HG02610 (cell line): ENCODE results near the gene SLC30A9.

ENCODE experiments used
- ATAC-seq: cut with Tn5 transposase; IDR thresholded peaks from one replicate; pipeline ENCODE4 v1.9.1; 2021; ENCODE audit warnings: mild to moderate bottlenecking, moderate library complexity; ENCODE audit not compliant: unreplicated experiment

SLC30A9 gene

GRCh38 chr4:41990365-41991111, at the start of gene SLC30A9:
SLC30A9 (plus strand) TSS chr4:41990530; CDS start chr4:41990652, 122 bp downstream.
- peak; percentile 99 for ATAC-seq

- ATAC-seq, result no peak
These were observed 49.5 kb upstream of the SLC30A9 start for GRCh38 chr4:41940834-41941233.

DNA sequence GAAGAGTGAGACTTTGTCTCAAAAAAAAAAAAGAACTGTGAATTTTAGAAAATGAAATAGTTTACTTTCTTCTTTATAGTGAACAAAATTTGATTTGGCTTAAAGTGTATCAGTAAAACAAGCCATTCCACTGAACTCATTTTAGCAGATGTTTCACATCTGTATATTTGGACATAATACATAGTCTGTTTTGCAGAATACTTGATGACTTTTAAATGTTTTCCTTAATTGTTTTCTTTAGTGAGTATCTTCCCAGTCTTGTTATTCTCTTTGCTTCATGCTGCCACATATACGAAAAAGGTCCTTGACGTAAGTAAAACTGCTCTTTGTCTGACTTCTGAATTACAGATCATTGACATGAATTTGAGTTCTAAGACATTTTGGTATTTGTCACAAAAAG, 46.8 kb upstream of the SLC30A9 start:
- no peak for ATAC-seq

- ATAC-seq, result no peak
These were observed 46.2 kb upstream of the SLC30A9 start for GRCh38 chr4:41944089-41944488.

GRCh38 chr4:41949531-41949930, 40.8 kb upstream of the SLC30A9 start:
- no peak for ATAC-seq

GRCh38 chr4:41957634-41958033, 32.7 kb upstream of the SLC30A9 start:
- ATAC-seq, result peak; percentile 55

DNA sequence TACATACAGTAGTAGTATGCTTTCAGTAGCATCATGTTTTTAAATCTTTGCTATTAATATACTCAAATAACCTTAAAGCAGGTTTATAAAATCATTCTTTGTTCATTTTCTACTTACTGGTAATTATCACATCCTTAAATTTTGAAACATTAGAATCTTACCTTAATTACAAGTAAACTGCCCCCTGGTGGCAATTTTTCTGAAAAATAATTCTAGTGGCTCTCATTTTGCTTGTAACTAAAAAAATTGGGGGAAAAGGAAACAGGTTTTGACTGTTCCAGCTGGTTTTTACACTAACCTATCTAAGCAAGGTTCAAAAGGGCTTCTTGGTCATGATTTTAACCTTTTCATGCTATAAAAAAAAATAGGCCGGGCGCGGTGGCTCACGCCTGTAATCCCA, 27.2 kb upstream of the SLC30A9 start:
- no peak for ATAC-seq

DNA sequence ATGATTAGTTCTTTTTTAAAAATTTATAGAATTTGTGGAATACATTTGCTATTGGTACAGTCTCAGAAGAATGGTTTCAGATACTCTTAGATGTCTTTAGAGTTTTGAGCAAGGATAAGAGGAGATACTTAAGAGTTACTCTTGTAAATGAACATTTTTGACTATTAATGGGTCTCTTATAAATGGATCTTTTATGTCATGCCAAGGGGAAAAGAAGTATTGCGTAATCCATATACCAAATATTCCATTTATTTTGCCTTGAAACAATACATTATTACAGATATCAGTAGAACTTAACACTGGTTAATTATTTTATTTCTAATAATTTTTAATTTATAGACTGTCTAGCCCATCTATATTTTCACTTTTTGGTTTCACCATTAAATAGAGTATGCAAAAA, 25.9 kb upstream of the SLC30A9 start:
- ATAC-seq, result no peak

DNA sequence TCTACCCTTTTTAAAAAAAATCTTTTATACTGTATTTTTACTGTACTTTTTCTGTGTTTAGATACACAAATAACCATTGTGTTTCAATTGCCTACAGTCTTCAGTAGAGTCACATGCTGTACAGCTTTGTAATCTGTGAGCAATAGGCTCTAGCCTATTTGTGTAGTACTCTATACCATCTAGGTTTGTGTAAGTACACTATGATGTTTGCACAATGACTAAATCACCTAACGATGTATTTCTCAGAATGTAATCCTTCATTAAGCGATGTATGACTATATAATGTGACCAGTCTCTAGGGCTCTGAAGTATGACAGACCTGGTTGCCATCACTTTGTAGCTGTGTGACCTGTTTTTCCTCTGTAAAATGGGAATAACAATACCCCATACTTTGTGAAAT, 22.9 kb upstream of the SLC30A9 start:
- no peak for ATAC-seq

DNA sequence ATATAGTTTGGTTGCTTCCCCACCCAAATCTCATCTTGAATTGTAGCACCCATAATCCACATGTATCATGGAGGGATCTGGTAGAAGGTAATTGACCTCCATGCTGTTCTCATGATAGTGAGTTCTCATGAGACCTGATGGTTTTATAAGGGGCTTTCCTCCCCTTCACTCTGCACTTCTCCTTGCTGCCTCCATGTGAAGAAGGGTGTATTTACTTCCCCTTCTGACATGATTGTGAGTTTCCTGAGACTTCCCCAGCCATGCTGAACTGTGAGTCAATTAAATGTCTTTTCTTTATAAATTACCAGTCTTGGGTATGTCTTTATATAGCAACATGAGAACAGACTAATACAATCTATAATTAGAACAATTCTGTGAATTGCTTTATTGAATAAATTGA, 20.7 kb upstream of the SLC30A9 start:
- no peak for ATAC-seq

DNA sequence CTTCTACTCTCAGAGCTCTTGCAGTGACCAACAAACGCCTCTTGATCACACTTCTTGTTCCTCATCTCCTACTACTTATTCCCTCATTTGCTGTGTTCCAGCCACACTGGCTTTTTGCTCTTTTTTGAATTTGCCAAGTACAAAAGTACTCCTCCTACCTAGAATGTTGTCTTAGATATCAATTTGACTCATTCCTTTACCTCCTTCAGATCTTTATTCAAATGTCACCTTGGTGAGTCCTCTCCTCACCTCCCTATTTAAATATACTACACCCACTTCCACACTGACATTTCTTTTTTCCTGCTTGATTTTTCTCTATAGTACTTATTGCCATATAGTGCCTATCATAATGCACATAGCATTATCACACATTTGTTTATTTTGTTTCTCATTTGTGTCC, 15.0 kb upstream of the SLC30A9 start:
- ATAC-seq, result no peak

DNA sequence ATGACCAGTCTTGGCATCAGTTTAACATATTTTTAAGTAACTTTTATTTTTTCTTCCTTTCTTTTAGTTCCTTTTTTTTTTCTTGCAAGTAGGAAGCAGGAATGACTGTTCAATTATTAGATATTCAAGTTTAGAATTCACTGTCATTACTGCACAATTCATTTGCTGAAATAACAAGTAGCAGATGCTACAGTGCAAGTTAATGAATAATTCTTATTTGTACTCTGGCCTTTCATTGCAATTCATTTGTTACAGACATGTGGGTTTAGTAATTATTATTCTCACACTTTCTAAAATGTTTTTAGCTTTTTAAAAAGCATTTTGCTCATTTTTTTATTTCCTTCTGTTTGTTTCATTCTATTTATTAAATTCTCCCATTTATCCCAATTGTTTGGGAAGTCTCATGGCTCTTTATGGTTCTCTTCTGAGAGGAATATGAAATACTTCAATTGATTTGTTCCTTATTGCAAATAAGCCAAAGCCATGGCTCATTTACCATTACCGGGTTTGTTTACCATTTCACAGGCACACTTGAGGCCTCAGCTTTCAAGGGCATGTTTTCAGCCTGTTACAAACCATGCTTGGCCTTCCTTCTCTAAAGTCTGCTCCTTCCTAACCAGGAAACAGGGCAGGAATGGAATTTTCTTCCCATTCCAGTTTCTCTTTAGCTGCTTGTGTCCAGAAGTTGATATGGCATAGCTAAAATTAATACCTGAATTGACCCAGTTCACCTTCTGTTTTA, 13.4 kb upstream of the SLC30A9 start:
- ATAC-seq, result no peak

GRCh38 chr4:41977709-41978108, 12.6 kb upstream of the SLC30A9 start:
- ATAC-seq, result no peak

- no peak for ATAC-seq
These were observed 8.9 kb upstream of the SLC30A9 start, which contains the start of gene DCAF4L1 for GRCh38 chr4:41981456-41981855. DCAF4L1 (plus strand) TSS chr4:41981756; CDS start chr4:41981793, 37 bp downstream.

DNA sequence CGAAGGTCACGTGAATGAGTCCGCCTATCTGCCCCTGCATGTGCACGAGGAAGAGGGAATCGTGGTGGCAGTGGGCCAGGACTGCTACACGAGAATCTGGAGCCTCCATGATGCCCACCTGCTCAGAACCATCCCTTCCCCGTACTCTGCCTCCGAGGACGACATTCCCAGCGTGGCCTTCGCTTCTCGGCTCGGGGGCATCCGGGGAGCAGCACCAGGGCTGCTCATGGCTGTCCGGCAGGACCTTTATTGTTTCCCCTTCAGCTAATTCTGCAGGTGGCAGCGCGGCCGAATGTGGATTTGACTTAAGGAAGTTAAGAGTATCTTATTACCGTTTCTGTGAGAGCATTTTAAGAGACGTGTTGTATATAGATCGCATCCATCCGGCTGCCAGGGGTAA, 7.6 kb upstream of the SLC30A9 start:
- no peak for ATAC-seq

DNA sequence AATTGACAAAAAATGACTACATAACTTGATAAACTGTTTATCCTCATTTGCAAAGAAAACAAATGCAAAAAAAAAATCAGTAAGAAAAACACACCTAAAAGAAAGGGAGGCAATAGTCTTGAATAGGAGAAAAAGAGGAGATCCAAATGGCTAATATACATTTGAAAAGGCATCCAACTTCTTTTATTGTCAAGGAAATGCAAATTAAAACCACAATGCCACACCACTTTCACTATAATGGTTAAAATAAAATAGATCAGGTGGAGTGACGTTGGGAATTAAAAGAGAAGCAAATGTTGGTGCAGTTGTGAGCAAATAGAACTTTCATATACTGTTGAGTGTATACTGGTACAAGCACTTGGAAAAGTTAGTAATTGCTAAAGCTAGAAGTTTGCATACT, 5.2 kb upstream of the SLC30A9 start:
- ATAC-seq, result no peak

GRCh38 chr4:41989994-41990364, 351 bp upstream of the SLC30A9 start:
- ATAC-seq, result peak; percentile 11

DNA sequence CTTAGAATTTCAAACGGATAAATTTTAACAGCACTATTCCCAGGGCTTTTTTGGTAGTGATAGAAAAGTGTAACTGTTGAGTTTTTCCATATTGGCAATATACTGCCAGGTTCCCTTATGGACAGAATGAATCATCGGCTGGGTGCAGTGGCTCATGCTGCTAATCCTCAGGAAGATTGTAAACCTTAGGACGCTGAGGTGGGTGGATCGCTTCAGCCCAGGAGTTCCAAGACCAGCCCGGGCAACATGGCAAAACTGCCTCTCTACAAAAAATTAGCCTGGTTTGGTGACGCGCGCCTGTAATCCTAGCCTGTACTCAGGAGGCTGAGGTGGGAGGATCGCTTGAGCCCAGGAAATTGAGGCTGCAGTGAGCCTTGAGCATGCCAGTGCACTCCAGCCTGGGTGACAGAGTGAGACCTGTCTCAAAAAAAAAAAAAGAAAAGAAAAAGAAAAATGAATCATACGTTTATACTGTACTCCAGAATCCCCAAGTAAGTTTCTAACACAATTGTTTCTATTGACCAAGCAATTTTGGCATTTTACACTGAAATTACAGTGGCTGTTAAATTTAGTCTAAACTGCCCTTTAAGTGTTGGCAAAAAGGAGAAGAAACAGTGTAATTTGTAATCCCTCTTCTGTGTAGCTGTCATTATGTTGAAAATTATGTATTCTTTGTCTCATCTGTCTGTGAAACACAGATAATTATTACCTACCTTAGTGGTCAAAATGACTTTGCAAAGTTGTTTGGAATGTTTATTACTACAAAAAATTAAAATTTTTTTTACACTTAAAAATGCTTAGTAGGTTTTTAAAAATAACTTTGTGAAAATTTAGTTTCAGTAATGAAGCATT, 1.8 kb downstream of the SLC30A9 start:
- no peak for ATAC-seq

DNA sequence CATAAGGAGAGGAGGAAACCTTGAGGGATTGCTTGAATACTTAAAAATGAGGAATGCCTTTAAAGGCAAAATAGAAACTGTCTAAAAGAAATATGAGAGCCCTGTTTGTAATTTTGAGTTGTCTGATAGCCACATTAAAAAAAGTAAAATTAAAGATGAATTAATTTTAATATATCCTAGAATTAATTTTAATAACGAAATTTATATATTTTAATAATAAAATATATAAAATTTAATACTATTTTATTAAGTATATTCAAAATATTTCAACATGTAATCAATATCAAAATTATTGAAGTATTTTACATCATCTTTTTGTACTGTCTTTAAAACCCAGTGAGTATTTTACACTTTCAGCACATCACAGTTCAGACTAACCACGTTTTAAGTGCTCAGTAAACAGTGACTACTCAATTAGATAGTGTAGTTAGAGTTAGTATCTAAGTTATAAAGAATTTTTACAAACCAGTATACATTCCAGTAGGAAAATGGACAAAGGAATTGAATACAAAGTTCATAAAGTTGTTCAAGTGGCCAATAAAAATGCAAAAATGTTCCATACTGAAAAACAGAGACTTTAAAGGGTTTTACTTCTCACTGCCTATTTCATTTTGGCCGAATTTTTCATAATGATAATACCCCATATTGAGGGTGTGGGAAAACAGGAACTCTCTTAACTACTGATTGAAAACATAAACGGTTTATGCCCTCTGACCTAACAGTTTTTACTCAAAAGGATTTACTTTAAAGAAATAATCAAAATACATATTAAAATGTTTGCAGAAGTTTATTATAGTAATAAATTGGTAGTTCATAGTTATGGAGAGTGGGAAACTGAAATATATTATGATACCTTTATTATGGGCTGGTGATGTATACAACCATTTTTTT, 2.9 kb downstream of the SLC30A9 start:
- ATAC-seq, result no peak

DNA sequence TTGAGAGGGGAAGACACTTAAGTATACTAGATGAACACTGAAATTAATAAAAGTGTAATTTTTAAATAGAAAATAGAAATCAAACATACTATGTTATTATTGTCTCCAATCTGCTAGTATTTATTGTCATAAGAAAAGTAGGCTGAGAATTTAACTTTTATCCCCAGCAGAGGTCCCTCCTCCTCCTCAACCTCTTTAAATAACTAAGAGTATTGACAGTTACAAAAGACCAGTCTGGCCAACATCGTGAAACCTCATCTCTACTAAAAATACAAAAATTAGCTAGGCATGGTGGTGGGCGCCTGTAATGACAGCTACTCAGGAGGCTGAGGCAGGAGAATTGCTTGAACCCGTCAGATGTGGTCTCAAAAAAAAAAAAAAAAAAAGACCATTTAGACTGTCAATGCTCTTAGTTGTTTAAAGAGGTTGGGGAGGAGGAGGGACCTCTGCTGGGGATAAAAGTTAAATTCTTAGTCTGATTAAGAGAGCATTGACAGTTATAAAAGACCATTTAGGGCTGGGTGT, 4.2 kb downstream of the SLC30A9 start:
- ATAC-seq, result no peak
